SU-DHL-6 (cell line): ENCODE results near the gene MYORG.

ENCODE experiments used
- H2AFZ ChIP-seq: fragments of 200-600 bp; sonication (generic); 2 replicates; pipeline ENCODE4 v1.6.1; 2014; ENCODE audit warnings: low read depth, mild to moderate bottlenecking, moderate library complexity, mixed read lengths, antibody characterized with exemption, low read length; ENCODE audit not compliant: severe bottlenecking
- H3F3A ChIP-seq: fragments of 200-600 bp; shearing (Covaris generic); 2 replicates; pipeline ENCODE4 v1.6.0; 2016; ENCODE audit warnings: antibody characterized with exemption, mild to moderate bottlenecking; ENCODE audit not compliant: insufficient read depth
- H3K27ac ChIP-seq: fragments of 200-600 bp; sonication (generic); 2 replicates; pipeline ENCODE4 v1.5.1; 2016; ENCODE audit warnings: low read depth, mild to moderate bottlenecking, low read length, moderate library complexity, mixed read lengths
- H3K27me3 ChIP-seq: fragments of 200-600 bp; sonication (generic), shearing (Covaris generic); 2 replicates; pipeline ENCODE4 v1.6.0; 2014; ENCODE audit warnings: mild to moderate bottlenecking, low read length
- H3K36me3 ChIP-seq: fragments of 200-600 bp; sonication (generic); 2 replicates; pipeline ENCODE4 v1.6.1; 2014; ENCODE audit warnings: mild to moderate bottlenecking, low read length, mixed read lengths
- H3K4me2 ChIP-seq: fragments of 300-600, 200-600 bp; shearing (Covaris generic), sonication (generic); 2 replicates; pipeline ENCODE4 v1.6.0; 2014; ENCODE audit warnings: low read length, low read depth, mild to moderate bottlenecking; ENCODE audit not compliant: poor library complexity, severe bottlenecking
- H3K4me3 ChIP-seq: fragments of 200-600 bp; sonication (generic); 2 replicates; pipeline ENCODE4 v1.5.1; 2014; ENCODE audit warnings: antibody characterized with exemption, low read length, mild to moderate bottlenecking, mixed read lengths; ENCODE audit not compliant: insufficient read depth, poor library complexity, severe bottlenecking
- H3K79me2 ChIP-seq: fragments of 200-600 bp; sonication (generic); 2 replicates; pipeline ENCODE4 v1.6.1; 2014; ENCODE audit warnings: mild to moderate bottlenecking, low read length, moderate library complexity; ENCODE audit not compliant: insufficient read depth
- H3K9ac ChIP-seq: fragments of 200-600 bp; sonication (generic); 2 replicates; pipeline ENCODE4 v1.7.0; 2014; ENCODE audit warnings: mild to moderate bottlenecking, low read length
- H3K9me2 ChIP-seq: fragments of 200-600 bp; sonication (generic); replicated peaks from 2 replicates; pipeline ENCODE4 v1.6.1; 2014; ENCODE audit warnings: low read length; ENCODE audit not compliant: insufficient read depth
- H3K9me3 ChIP-seq: fragments of 200-600 bp; sonication (generic); 2 replicates; pipeline ENCODE4 v1.6.1; 2014; ENCODE audit warnings: low read length, mixed read lengths; ENCODE audit not compliant: insufficient read depth
- H4K20me1 ChIP-seq: fragments of 200-600 bp; sonication (generic); 2 replicates; pipeline ENCODE4 v1.6.1; 2014; ENCODE audit warnings: low read depth, mild to moderate bottlenecking, antibody characterized with exemption, low read length, moderate library complexity, mixed read lengths
- EZH2phosphoT487 ChIP-seq: fragments of 200-600 bp; sonication (generic), shearing (Covaris generic); conservative IDR thresholded peaks from 2 replicates; pipeline ENCODE4 v1.6.1; 2018; ENCODE audit warnings: mild to moderate bottlenecking, antibody characterized with exemption, low read length, moderate library complexity, mixed read lengths
- TF ChIP-seq, protein P1 (sequence below): fragments of 200-600 bp; sonication (generic); IDR thresholded peaks from one replicate; pipeline ENCODE4 v1.5.1; 2017; ENCODE audit warnings: antibody characterized with exemption, mild to moderate bottlenecking, low read length, moderate library complexity; ENCODE audit not compliant: insufficient read depth, poor library complexity, severe bottlenecking

Gene MYORG

DNA sequence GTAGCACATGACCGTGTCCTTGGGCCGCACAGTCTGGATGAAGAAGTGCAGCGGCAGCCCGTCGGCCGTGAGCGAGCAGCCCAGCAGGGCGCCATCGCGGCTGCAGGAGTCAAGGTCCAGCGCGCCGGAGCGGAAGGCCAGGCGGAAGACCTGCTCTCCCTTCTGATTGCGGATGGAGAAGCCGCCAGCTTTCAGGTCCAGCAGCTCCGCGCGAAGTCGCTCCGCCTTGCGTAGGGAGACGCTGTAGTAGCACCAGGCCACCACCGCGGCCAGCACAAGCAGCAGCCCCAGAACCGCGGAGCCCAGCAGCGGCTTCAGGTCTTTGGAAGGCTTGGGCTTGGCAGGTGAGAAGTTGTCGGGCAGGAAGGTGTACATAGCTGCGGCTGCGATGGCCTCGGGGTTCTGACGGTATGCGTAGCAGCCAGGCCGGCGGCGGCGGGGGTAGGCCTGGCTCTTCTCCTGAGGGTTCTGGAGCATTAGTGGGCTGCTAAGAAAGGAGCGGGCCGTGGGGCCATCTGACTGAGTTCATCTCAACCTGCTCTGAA lies 4.2 kb downstream of the MYORG start:
- Histone ChIP-seq H3K36me3 (no peaks in the 10 kb centered on the region), H3K27me3 (no peaks in the 10 kb centered on the region), H4K20me1 (no peaks in the 10 kb centered on the region), H2AFZ (no peak overlapping the region), H3F3A (peaks cover 9% of the 10 kb centered on the region; the same call in 1 of the 2 replicates), H3K9me3 (peaks cover 6% of the 10 kb centered on the region; the same call in 1 of the 2 replicates), H3K9me2 (no peaks in the 10 kb centered on the region), H3K4me3 (no peak overlapping the region), H3K27ac (no peak overlapping the region), H3K79me2 (no peaks in the 10 kb centered on the region), H3K9ac (no peak overlapping the region), H3K4me2 (no peak overlapping the region)
- TF ChIP-seq, protein P1, sequence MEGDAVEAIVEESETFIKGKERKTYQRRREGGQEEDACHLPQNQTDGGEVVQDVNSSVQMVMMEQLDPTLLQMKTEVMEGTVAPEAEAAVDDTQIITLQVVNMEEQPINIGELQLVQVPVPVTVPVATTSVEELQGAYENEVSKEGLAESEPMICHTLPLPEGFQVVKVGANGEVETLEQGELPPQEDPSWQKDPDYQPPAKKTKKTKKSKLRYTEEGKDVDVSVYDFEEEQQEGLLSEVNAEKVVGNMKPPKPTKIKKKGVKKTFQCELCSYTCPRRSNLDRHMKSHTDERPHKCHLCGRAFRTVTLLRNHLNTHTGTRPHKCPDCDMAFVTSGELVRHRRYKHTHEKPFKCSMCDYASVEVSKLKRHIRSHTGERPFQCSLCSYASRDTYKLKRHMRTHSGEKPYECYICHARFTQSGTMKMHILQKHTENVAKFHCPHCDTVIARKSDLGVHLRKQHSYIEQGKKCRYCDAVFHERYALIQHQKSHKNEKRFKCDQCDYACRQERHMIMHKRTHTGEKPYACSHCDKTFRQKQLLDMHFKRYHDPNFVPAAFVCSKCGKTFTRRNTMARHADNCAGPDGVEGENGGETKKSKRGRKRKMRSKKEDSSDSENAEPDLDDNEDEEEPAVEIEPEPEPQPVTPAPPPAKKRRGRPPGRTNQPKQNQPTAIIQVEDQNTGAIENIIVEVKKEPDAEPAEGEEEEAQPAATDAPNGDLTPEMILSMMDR = no peak
- no peak for TF ChIP-seq EZH2phosphoT487

DNA sequence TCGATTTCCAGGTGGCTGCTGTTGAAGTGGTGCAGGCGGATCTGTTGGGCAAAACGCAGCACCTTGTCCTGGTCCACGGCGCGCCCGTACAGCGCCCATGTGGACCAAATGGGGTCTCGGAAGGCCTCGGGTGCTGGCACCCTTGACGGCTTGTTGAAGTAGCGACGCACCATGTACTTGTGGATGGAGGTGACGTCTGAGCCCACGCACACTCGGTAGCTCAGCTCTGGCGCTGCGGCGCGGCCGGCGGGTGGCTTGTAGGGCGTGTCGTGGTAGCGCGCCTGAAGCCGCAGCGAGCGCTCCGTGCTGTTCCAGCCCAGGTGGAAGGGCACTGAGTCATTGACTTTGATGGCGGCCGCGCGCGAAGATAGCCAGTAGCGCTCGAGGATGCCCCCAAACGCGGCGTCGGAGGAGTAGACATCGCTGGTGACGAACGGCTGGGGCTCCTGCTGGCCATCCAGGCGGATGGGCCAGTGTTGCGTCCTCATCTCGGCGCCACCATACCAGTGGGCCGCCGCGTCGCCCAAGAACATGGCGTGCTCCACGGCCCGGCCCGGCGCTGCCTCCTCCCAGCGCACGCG lies 4.7 kb downstream of the MYORG start:
- no peak overlapping the region for H3K4me3 ChIP-seq

DNA sequence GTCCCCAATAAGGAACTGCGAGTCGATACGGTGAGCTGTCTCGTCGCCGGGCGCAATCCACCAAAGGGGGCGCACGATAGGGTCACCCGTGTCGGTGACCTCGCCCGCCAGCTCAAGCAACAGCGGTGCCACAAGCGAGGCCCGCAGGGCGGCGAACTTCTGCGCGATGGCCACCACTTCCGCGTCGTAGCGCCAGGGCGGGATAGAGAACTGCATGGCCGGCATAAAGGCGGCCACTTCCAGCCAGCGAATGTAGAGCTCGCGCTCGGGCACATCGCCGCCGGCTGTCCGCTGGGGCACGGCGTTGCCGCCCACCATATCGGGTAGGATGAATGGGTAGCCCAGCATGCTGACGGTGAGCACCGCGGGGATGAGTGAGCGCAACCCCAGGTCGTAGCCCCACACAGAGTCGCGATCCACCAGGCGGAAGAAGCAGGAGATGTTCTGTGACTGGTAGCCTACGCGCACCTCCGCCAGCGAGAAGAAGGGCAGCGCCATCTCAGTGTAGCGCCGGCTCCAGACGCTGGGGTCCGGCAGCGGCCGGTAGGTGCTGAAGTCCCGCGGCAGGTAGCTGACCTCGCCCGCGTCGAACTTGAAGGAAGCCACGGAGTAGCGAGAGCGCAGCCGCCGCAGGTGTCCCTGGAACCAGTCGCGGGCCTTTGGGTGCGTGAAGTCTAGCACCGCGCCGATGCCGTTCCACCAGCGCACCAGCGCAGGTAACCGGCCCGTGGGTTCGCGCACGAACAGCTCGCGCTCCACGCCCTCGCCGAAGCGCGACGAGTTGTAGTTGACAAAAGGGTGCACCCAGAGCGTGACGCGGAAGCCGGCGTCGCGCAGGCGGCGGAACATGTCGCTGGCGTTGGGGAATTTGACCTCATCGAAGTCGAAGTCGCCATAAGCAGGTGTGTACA lies 5.5 kb downstream of the MYORG start:
- no peak for TF ChIP-seq EZH2phosphoT487
- TF ChIP-seq, protein P1 = no peak
- Histone ChIP-seq H3F3A (peaks cover 9% of the 10 kb centered on the region; the same call in 1 of the 2 replicates), H3K9ac (no peak overlapping the region), H3K4me3 (no peak overlapping the region), H3K9me3 (peaks cover 7% of the 10 kb centered on the region; the same call in 1 of the 2 replicates), H3K27ac (no peak overlapping the region), H3K36me3 (no peaks in the 10 kb centered on the region), H3K27me3 (no peaks in the 10 kb centered on the region), H3K79me2 (no peaks in the 10 kb centered on the region), H2AFZ (no peak overlapping the region), H4K20me1 (no peaks in the 10 kb centered on the region), H3K4me2 (no peak overlapping the region), H3K9me2 (no peaks in the 10 kb centered on the region)

More for the DNA sequence above, 4.7 kb downstream of the MYORG start:
- no peak overlapping the region for H3K9ac ChIP-seq
- H3K9me3 ChIP-seq = peaks cover 7% of the 10 kb centered on the region; the same call in 1 of the 2 replicates
- no peaks in the 10 kb centered on the region for H3K9me2 ChIP-seq
- no peak overlapping the region for H3K27ac ChIP-seq
- H3F3A ChIP-seq = peaks cover 9% of the 10 kb centered on the region; the same call in 1 of the 2 replicates
- H3K27me3 ChIP-seq = no peaks in the 10 kb centered on the region
- TF ChIP-seq, protein P1 = no peak
- H3K36me3 ChIP-seq = no peaks in the 10 kb centered on the region
- H3K79me2 ChIP-seq = no peaks in the 10 kb centered on the region
- no peak overlapping the region for H3K4me2 ChIP-seq
- H4K20me1 ChIP-seq = no peaks in the 10 kb centered on the region
- no peak overlapping the region for H2AFZ ChIP-seq
